Globus pallidus (tissue), 1 donor: ENCODE measurements around the gene SRC.

Source experiments
- DNase-seq: peaks from one replicate; pipeline ENCODE4 v3.0.0-alpha.2; 2015; ENCODE audit warnings: low spot score

SRC gene

GRCh38 chr20:37315021-37315451, 30.9 kb upstream of the SRC start:
- no peak for DNase-seq

GRCh38 chr20:37315452-37316110, 30.4 kb upstream of the SRC start:
- no peak for DNase-seq

GRCh38 chr20:37316116-37316774, 29.7 kb upstream of the SRC start:
- DNase-seq, result no peak

- DNase-seq, result no peak
Measured at GRCh38 chr20:37316775-37317170, 29.2 kb upstream of the SRC start.

- DNase-seq, result no peak
Measured at GRCh38 chr20:37317316-37317715, 28.6 kb upstream of the SRC start.

GRCh38 chr20:37317994-37318640, 27.8 kb upstream of the SRC start:
- DNase-seq, result no peak

GRCh38 chr20:37319151-37319671, 26.7 kb upstream of the SRC start:
- no peak for DNase-seq

- no peak for DNase-seq
Measured at GRCh38 chr20:37323985-37324384, 22.0 kb upstream of the SRC start.

GRCh38 chr20:37325206-37325605, 20.7 kb upstream of the SRC start:
- no peak for DNase-seq

- no peak for DNase-seq
Measured at GRCh38 chr20:37326666-37327065, 19.3 kb upstream of the SRC start.

GRCh38 chr20:37327748-37328147, 18.2 kb upstream of the SRC start:
- no peak for DNase-seq

GRCh38 chr20:37328149-37328945, 17.6 kb upstream of the SRC start:
- DNase-seq, result no peak

- DNase-seq, result no peak
Measured at GRCh38 chr20:37329481-37330165, 16.3 kb upstream of the SRC start.

GRCh38 chr20:37330316-37330715, 15.6 kb upstream of the SRC start:
- no peak for DNase-seq

- DNase-seq, result no peak
Measured at GRCh38 chr20:37331060-37331857, 14.7 kb upstream of the SRC start.

GRCh38 chr20:37333130-37333847, 12.7 kb upstream of the SRC start:
- DNase-seq, result no peak

- DNase-seq, result no peak
Measured at GRCh38 chr20:37333848-37334318, 12.1 kb upstream of the SRC start.

GRCh38 chr20:37334450-37334849, 11.5 kb upstream of the SRC start:
- no peak for DNase-seq

GRCh38 chr20:37335642-37336368, 10.1 kb upstream of the SRC start:
- no peak for DNase-seq
